ENCODE results near the gene NT5C2. TPM values are rescaled to one million over a fixed set of nuclear protein-coding genes. Genes with fewer than 3 reads are reported as not detected.
"Not testable (repeated sequence)": the region's sequence is repeated elsewhere in the genome, so short reads cannot be mapped to it uniquely, and the experiment has no call there.

The NT5C2 gene
- total RNA-seq, 4 donors from 2014 or later, result 28.4 to 51.5 (median 33.2) TPM

DNA sequence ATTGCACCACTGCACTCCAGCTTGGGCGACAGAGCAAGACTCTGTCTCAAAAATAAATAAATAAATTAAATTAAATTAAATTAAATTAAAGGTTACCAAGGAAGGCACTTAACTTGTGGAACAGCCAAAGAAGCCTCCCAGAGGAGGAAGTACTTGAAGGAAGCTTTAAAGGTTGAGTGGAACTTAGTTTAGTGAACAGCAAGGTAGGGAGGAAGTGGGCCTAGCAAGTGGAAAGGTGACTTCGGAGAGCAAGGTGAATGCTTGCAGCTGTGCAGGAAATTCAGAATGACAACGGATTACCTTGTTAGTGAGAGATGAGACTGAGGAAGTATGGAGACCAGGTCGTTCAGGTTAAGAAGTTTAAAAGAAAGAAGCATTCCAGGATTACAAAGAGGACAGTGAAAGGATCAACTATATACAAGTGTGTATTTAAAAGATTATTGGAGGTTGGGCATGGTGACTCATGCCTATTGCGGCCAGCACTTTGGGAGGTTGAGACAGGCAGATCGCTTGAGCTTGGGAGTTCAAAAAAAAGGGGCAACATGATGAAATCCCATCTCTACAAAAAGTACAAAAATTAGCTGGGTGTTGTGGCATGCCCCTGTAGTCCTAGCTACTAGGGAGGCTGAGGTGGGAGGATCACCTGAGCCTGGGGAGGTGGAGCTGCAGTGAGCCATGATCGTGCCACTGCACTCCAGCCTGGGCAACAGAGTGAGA lies 39.9 kb upstream of the NT5C2 start:
- TF ChIP-seq CTCF (IDR thresholded peaks at IDR 0.05), result no peak
- no peak for TF ChIP-seq POLR2AphosphoS5 (IDR thresholded peaks at IDR 0.05)
- no peak for TF ChIP-seq POLR2A (IDR thresholded peaks at IDR 0.05)
- TF ChIP-seq EP300 (IDR thresholded peaks at IDR 0.05), result no peak
- 69% methylated on average over 7 of the region's 7 CpGs for WGBS
- Histone ChIP-seq H3K4me3 (no peak overlapping the region), H3K36me3 (no peaks in the 10 kb centered on the region), H3K4me1 (peaks cover 4% of the 10 kb centered on the region), H3K27me3 (no peaks in the 10 kb centered on the region), H3K27ac (no peak overlapping the region), H3K9me3 (no peaks in the 10 kb centered on the region)
- DNase-seq (ENCODE audit: low spot score in 2 of 2), result no peak

GRCh38 chr10:103232131-103232673 lies 39.1 kb upstream of the NT5C2 start:
- H3K27ac ChIP-seq, result no peak overlapping the region
- no peaks in the 10 kb centered on the region for H3K27me3 ChIP-seq
- no peaks in the 10 kb centered on the region for H3K36me3 ChIP-seq
- H3K4me3 ChIP-seq, result no peak overlapping the region
- no peak for DNase-seq (ENCODE audit: low spot score in 2 of 2)
- peaks cover 4% of the 10 kb centered on the region for H3K4me1 ChIP-seq
- 51% methylated on average over 3 of the region's 3 CpGs for WGBS
- no peaks in the 10 kb centered on the region for H3K9me3 ChIP-seq
- TF ChIP-seq POLR2A (IDR thresholded peaks at IDR 0.05) (no peak), POLR2AphosphoS5 (IDR thresholded peaks at IDR 0.05) (no peak), EP300 (IDR thresholded peaks at IDR 0.05) (no peak), CTCF (IDR thresholded peaks at IDR 0.05) (no peak)

DNA sequence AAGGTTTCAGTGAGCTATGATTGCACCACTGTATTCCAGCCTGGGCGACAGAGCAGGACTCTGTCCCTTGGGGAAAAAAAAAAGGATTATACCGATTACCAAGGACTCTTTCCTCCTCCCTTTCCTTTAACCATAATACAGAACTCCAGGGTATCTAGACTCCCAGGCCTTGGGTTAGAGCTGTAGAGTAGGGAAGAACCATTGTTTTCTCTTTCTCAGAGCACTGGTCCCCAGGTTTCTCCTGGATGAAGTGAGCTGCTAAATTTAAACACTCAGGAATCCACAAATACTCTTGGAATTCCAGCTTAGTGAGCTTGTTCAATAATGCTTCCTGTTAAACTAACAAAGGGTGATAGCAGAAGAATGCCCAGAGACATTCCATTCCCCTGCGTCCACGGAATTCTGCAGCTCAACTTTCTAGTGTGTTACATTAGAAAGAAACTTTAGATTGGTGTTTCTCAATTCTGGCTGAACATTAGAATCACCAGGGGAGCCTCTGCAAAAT lies 38.0 kb upstream of the NT5C2 start:
- DNase-seq (ENCODE audit: low spot score in 2 of 2), result no peak
- Histone ChIP-seq H3K9me3 (no peaks in the 10 kb centered on the region), H3K36me3 (no peaks in the 10 kb centered on the region), H3K27ac (no peak overlapping the region), H3K4me3 (no peak overlapping the region), H3K4me1 (peaks cover 4% of the 10 kb centered on the region), H3K27me3 (no peaks in the 10 kb centered on the region)
- WGBS, result 58% methylated on average over 4 of the region's 4 CpGs
- TF ChIP-seq POLR2A (IDR thresholded peaks at IDR 0.05), result no peak
- TF ChIP-seq CTCF (IDR thresholded peaks at IDR 0.05), result no peak
- no peak for TF ChIP-seq EP300 (IDR thresholded peaks at IDR 0.05)
- TF ChIP-seq POLR2AphosphoS5 (IDR thresholded peaks at IDR 0.05), result no peak

- Histone ChIP-seq H3K9me3 (peaks cover 9% of the 10 kb centered on the region), H3K36me3 (no peaks in the 10 kb centered on the region), H3K27ac (no peak overlapping the region), H3K4me1 (peaks cover 4% of the 10 kb centered on the region), H3K27me3 (no peaks in the 10 kb centered on the region), H3K4me3 (no peak overlapping the region)
- 83% methylated on average over 1 of the region's 1 CpG for WGBS
- DNase-seq (ENCODE audit: low spot score in 2 of 2), result no peak
- no peak for TF ChIP-seq POLR2A (IDR thresholded peaks at IDR 0.05)
- no peak for TF ChIP-seq EP300 (IDR thresholded peaks at IDR 0.05)
- no peak for TF ChIP-seq POLR2AphosphoS5 (IDR thresholded peaks at IDR 0.05)
- TF ChIP-seq CTCF (IDR thresholded peaks at IDR 0.05), result no peak
These were observed 34.3 kb upstream of the NT5C2 start for GRCh38 chr10:103227416-103227815.

GRCh38 chr10:103225939-103226338 lies 32.9 kb upstream of the NT5C2 start:
- H3K27ac ChIP-seq, result no peak overlapping the region
- no peak overlapping the region for H3K4me3 ChIP-seq

GRCh38 chr10:103224721-103225120 lies 31.6 kb upstream of the NT5C2 start:
- not testable (repeated sequence) for H3K9me3 ChIP-seq, H3K4me1 ChIP-seq, H3K27me3 ChIP-seq, H3K4me3 ChIP-seq, H3K27ac ChIP-seq, H3K36me3 ChIP-seq
- WGBS, result 77% methylated on average over 5 of the region's 5 CpGs
- peak in 1 of 2 donors; percentile 3 for DNase-seq (ENCODE audit: low spot score in 2 of 2)

More at GRCh38 chr10:103225939-103226338, 32.9 kb upstream of the NT5C2 start:
- TF ChIP-seq EP300 (IDR thresholded peaks at IDR 0.05), result no peak
- no peak for TF ChIP-seq POLR2AphosphoS5 (IDR thresholded peaks at IDR 0.05)
- no peak for TF ChIP-seq CTCF (IDR thresholded peaks at IDR 0.05)
- TF ChIP-seq POLR2A (IDR thresholded peaks at IDR 0.05), result no peak
- DNase-seq (ENCODE audit: low spot score in 2 of 2), result peak in 1 of 2 donors; percentile 1
- Histone ChIP-seq H3K27me3 (no peaks in the 10 kb centered on the region), H3K36me3 (no peaks in the 10 kb centered on the region), H3K9me3 (peaks cover 9% of the 10 kb centered on the region), H3K4me1 (peaks cover 4% of the 10 kb centered on the region)
